Peyer's patch (tissue), 4 donors: Measurements from ENCODE around the gene KRT1.

Experiments used
- CTCF ChIP-seq, 6 experiments: fragments of 450-650 bp in 4 of 6; fragments of 200-600 bp in 2 of 6; sonication (generic) in 1 of 6; IDR thresholded peaks; one replicate each; pipeline ENCODE4 v1.5.1; 2017 to 2019; ENCODE audit warnings: antibody characterized with exemption in 6 of 6, mild to moderate bottlenecking in 3 of 6, moderate library complexity in 1 of 6
- POLR2A ChIP-seq, 2 donors: fragments of 450-650 bp; IDR thresholded peaks; one replicate each; pipeline ENCODE4 v1.5.1; 2017; ENCODE audit warnings: antibody characterized with exemption in 2 of 2, mild to moderate bottlenecking in 2 of 2, moderate library complexity in 2 of 2

GRCh38 chr12:52682938-52683574 is 2.8 kb upstream of the KRT1 start:
- TF ChIP-seq CTCF (IDR thresholded peaks at IDR 0.05) (no peak), POLR2A (IDR thresholded peaks at IDR 0.05) (no peak)
